ENCODE results near the gene PRMT1.

PRMT1 gene

GRCh38 chr19:49685845-49686332 is 8.8 kb downstream of the PRMT1 start:
- TF ChIP-seq CTCF (IDR thresholded peaks at IDR 0.05; ENCODE audit: low read length, missing control alignments) = no peak
- no peak overlapping the region for H3K4me3 ChIP-seq (replicated peaks; ENCODE audit: low read depth, low read length)
- no peak for DNase-seq (ENCODE audit: low read depth)

GRCh38 chr19:49686503-49687088 is 9.5 kb downstream of the PRMT1 start:
- no peak overlapping the region for H3K4me3 ChIP-seq (replicated peaks; ENCODE audit: low read depth, low read length)
- DNase-seq (ENCODE audit: low read depth) = no peak
- no peak for TF ChIP-seq CTCF (IDR thresholded peaks at IDR 0.05; ENCODE audit: low read length, missing control alignments)

- no peak for TF ChIP-seq CTCF (IDR thresholded peaks at IDR 0.05; ENCODE audit: low read length, missing control alignments)
- no peak for DNase-seq (ENCODE audit: low read depth)
- no peak overlapping the region for H3K4me3 ChIP-seq (replicated peaks; ENCODE audit: low read depth, low read length)
Observed at GRCh38 chr19:49687150-49687549, 10.1 kb downstream of the PRMT1 start.

- H3K4me3 ChIP-seq (replicated peaks; ENCODE audit: low read depth, low read length) = no peak overlapping the region
- TF ChIP-seq CTCF (IDR thresholded peaks at IDR 0.05; ENCODE audit: low read length, missing control alignments) = no peak
- peak; percentile 60 for DNase-seq (ENCODE audit: low read depth)
Observed at GRCh38 chr19:49687566-49688316, 10.7 kb downstream of the PRMT1 start.

- H3K4me3 ChIP-seq (replicated peaks; ENCODE audit: low read depth, low read length) = no peak overlapping the region
- no peak for DNase-seq (ENCODE audit: low read depth)
- TF ChIP-seq CTCF (IDR thresholded peaks at IDR 0.05; ENCODE audit: low read length, missing control alignments) = no peak
Observed at GRCh38 chr19:49688531-49689132, 11.6 kb downstream of the PRMT1 start.

GRCh38 chr19:49689133-49690078 is 12.3 kb downstream of the PRMT1 start, which contains the start of gene ADM5:
TSS of gene ADM5 (plus strand) at chr19:49689594. CDS start at chr19:49689838, 244 bp downstream.
- peak within 1 kb of the TSS; percentile 55 for H3K4me3 ChIP-seq (replicated peaks; ENCODE audit: low read depth, low read length)
- no peak for DNase-seq (ENCODE audit: low read depth)
- TF ChIP-seq CTCF (IDR thresholded peaks at IDR 0.05; ENCODE audit: low read length, missing control alignments) = peak; percentile 41

All from fibroblast of pulmonary artery (primary cell).